Liver (tissue), 3 donors: Measurements from ENCODE around the gene TRIM9.

Experiments used
- CTCF ChIP-seq: fragments of 150-350 bp; IDR thresholded peaks from 2 replicates; pipeline ENCODE4 v1.5.1; 2017; ENCODE audit warnings: improper control_type of control experiment, low read depth, low read length; ENCODE audit not compliant: missing input control
- HNF4G ChIP-seq: IDR thresholded peaks from 2 replicates; pipeline ENCODE4 v1.6.1; 2016; ENCODE audit warnings: antibody characterized with exemption
- JUND ChIP-seq, 2 donors: IDR thresholded peaks; 2 replicates each; pipeline ENCODE4 v1.6.1; 2016; ENCODE audit warnings: antibody characterized with exemption in 2 of 2
- MAX ChIP-seq: IDR thresholded peaks from 2 replicates; pipeline ENCODE4 v1.6.1; 2016; ENCODE audit warnings: antibody characterized with exemption
- RAD21 ChIP-seq, 2 donors: IDR thresholded peaks; 2 replicates each; pipeline ENCODE4 v1.6.1; 2016; ENCODE audit warnings: antibody characterized with exemption in 2 of 2, mild to moderate bottlenecking in 2 of 2
- SP1 ChIP-seq: IDR thresholded peaks from 2 replicates; pipeline ENCODE4 v1.6.1; 2018; ENCODE audit warnings: antibody characterized with exemption, mild to moderate bottlenecking
- YY1 ChIP-seq: IDR thresholded peaks from 2 replicates; pipeline ENCODE4 v1.6.1; 2016; ENCODE audit warnings: antibody characterized with exemption, mild to moderate bottlenecking
- TF ChIP-seq, protein P1 (sequence below): IDR thresholded peaks from 2 replicates; pipeline ENCODE4 v1.6.1; 2016; ENCODE audit warnings: antibody characterized with exemption, mild to moderate bottlenecking
- TF ChIP-seq, protein P2 (sequence below): IDR thresholded peaks from 2 replicates; pipeline ENCODE4 v1.6.1; 2016; ENCODE audit warnings: antibody characterized with exemption
- donor health status: healthy.
- donor health status: healthy.

- no peak for TF ChIP-seq HNF4G
- no peak for TF ChIP-seq CTCF
- no peak for TF ChIP-seq YY1
- no peak for TF ChIP-seq RAD21 (IDR thresholded peaks at IDR 0.05)
- TF ChIP-seq JUND (IDR thresholded peaks at IDR 0.05): no peak
- TF ChIP-seq, protein P1, sequence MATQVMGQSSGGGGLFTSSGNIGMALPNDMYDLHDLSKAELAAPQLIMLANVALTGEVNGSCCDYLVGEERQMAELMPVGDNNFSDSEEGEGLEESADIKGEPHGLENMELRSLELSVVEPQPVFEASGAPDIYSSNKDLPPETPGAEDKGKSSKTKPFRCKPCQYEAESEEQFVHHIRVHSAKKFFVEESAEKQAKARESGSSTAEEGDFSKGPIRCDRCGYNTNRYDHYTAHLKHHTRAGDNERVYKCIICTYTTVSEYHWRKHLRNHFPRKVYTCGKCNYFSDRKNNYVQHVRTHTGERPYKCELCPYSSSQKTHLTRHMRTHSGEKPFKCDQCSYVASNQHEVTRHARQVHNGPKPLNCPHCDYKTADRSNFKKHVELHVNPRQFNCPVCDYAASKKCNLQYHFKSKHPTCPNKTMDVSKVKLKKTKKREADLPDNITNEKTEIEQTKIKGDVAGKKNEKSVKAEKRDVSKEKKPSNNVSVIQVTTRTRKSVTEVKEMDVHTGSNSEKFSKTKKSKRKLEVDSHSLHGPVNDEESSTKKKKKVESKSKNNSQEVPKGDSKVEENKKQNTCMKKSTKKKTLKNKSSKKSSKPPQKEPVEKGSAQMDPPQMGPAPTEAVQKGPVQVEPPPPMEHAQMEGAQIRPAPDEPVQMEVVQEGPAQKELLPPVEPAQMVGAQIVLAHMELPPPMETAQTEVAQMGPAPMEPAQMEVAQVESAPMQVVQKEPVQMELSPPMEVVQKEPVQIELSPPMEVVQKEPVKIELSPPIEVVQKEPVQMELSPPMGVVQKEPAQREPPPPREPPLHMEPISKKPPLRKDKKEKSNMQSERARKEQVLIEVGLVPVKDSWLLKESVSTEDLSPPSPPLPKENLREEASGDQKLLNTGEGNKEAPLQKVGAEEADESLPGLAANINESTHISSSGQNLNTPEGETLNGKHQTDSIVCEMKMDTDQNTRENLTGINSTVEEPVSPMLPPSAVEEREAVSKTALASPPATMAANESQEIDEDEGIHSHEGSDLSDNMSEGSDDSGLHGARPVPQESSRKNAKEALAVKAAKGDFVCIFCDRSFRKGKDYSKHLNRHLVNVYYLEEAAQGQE: no peak
- TF ChIP-seq, protein P2, sequence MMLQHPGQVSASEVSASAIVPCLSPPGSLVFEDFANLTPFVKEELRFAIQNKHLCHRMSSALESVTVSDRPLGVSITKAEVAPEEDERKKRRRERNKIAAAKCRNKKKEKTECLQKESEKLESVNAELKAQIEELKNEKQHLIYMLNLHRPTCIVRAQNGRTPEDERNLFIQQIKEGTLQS: no peak
- no peak for TF ChIP-seq MAX
- TF ChIP-seq SP1: peak; percentile 20
These were observed 151.5 kb downstream of the TRIM9 start for GRCh38 chr14:50943261-50943942.
